SH-SY5Y (cell line): ENCODE results near the gene NTRK1.

Experiments
- GATA2 ChIP-seq: IDR thresholded peaks from 2 replicates; pipeline ENCODE4 v1.6.1; 2011; ENCODE audit warnings: mild to moderate bottlenecking, low read depth, low read length
- GATA3 ChIP-seq: IDR thresholded peaks from 2 replicates; pipeline ENCODE4 v1.6.1; 2011; ENCODE audit warnings: low read depth, mild to moderate bottlenecking, low read length, moderate library complexity

- no peak for TF ChIP-seq GATA3
- TF ChIP-seq GATA2, result no peak
Observed at GRCh38 chr1:156845953-156846545, 14.6 kb upstream of the NTRK1 start.
